K562 (cell line): ENCODE measurements around the gene C1QBP. TPM values are rescaled to one million over a fixed set of nuclear protein-coding genes. Genes with fewer than 3 reads are reported as not detected.

ENCODE experiments used
- ATAC-seq: fragments of 200-7000 bp; cut with Tn5 transposase; 3 replicates; pipeline ENCODE4 v1.9.1; 2020; ENCODE audit warnings: moderate library complexity
- BruUV-seq: library from RNA; stranded (reverse); fragments of 400-500 nt; replicated peaks from 2 replicates; lab custom pipeline; 2021; lab: Mats Ljungman, UMichigan
- CTCF ChIA-PET: fragments of 300-600 bp; formaldehyde crosslinking; extraction: SDS; loops from one replicate; lab custom pipeline; 2021; ENCODE audit warnings: low intra/inter-chr PET ratio; lab: Yijun Ruan, JAX
- POLR2A ChIA-PET: fragments of 300-600, 350-650 bp; sonication (Branson Sonifier 250); formaldehyde crosslinking; extraction: SDS; loops from one replicate; lab custom pipeline; 2021; ENCODE audit warnings: antibody characterized with exemption, inconsistent platforms; lab: Yijun Ruan, JAX
- DNase-seq, 4 experiments: peaks; one replicate each; pipeline versions ENCODE4 v3.0.0 to v3.0.0-alpha.2; 2011 to 2018; ENCODE audit warnings: low spot score in 3 of 4, mixed read lengths in 3 of 4; ENCODE audit errors: extremely low read depth in 1 of 4
- FAIRE-seq: peaks from 2 replicates; lab custom pipeline; 2011; peaks lifted over from hg19 to GRCh38; lab: Jason Lieb, UNC
- H2AFZ ChIP-seq: 2 replicates; pipeline ENCODE4 v1.6.0; 2011; ENCODE audit warnings: low read depth, low read length, control low read depth, inconsistent platforms
- H3K27ac ChIP-seq: fragments of 200-600 bp; 3 replicates; pipeline ENCODE4 v1.8.0; 2011; ENCODE audit warnings: low read depth, mild to moderate bottlenecking, control low read depth, inconsistent platforms, low read length, moderate library complexity, mixed read lengths; ENCODE audit errors: extremely low read depth
- H3K27me3 ChIP-seq, 2 experiments: fragments of 300-600 bp in 1 of 2; 2 replicates in 1 of 2; 3 replicates in 1 of 2; pipeline versions ENCODE4 v1.6.0 to v1.8.0; 2011; ENCODE audit warnings: inconsistent platforms in 2 of 2, low read length in 2 of 2, mild to moderate bottlenecking in 1 of 2, mixed read lengths in 1 of 2, moderate library complexity in 1 of 2; ENCODE audit not compliant: control insufficient read depth in 2 of 2, insufficient read depth in 2 of 2
- H3K36me3 ChIP-seq: fragments of 300-600 bp; 3 replicates; pipeline ENCODE4 v1.8.0; 2011; ENCODE audit warnings: mild to moderate bottlenecking, low read length, inconsistent platforms; ENCODE audit not compliant: control insufficient read depth, insufficient read depth
- H3K4me1 ChIP-seq, 2 experiments: fragments of 200-600 bp in 1 of 2; replicated peaks in 1 of 2; 2 replicates in 1 of 2; 3 replicates in 1 of 2; pipeline versions ENCODE4 v1.5.1 to v1.8.0; 2011; ENCODE audit warnings: inconsistent platforms in 2 of 2, low read length in 2 of 2, mild to moderate bottlenecking in 1 of 2, mixed read lengths in 1 of 2, moderate library complexity in 1 of 2; ENCODE audit not compliant: control insufficient read depth in 2 of 2, insufficient read depth in 2 of 2
- H3K4me2 ChIP-seq: 2 replicates; pipeline ENCODE4 v1.6.1; 2011; ENCODE audit warnings: low read length, control low read depth, inconsistent platforms, mixed read lengths; ENCODE audit not compliant: insufficient read depth
- H3K4me3 ChIP-seq: fragments of 200-600 bp; sonication (generic), shearing (Covaris generic); 2 replicates; pipeline ENCODE4 v1.5.1; 2016; ENCODE audit warnings: control low read depth, inconsistent platforms
- H3K79me2 ChIP-seq: fragments of 200-600 bp; 3 replicates; pipeline ENCODE4 v1.8.0; 2011; ENCODE audit warnings: low read length, inconsistent platforms; ENCODE audit not compliant: control insufficient read depth, insufficient read depth
- H3K9ac ChIP-seq, 2 experiments: 2 replicates each; pipeline versions ENCODE4 v1.6.0 to v1.6.1; 2011; ENCODE audit warnings: low read depth in 2 of 2, low read length in 2 of 2, control low read depth in 1 of 2, inconsistent platforms in 1 of 2, mild to moderate bottlenecking in 1 of 2, mixed read lengths in 1 of 2; ENCODE audit not compliant: insufficient read depth in 1 of 2
- H3K9me1 ChIP-seq: one replicate; pipeline ENCODE4 v1.6.0; 2011; ENCODE audit warnings: inconsistent platforms, mild to moderate bottlenecking, low read length, moderate library complexity; ENCODE audit not compliant: control insufficient read depth, insufficient read depth
- H3K9me3 ChIP-seq: replicated peaks from 2 replicates; pipeline ENCODE4 v1.5.1; 2011; ENCODE audit warnings: low read depth, low read length, inconsistent platforms; ENCODE audit not compliant: control insufficient read depth, insufficient read depth
- H4K20me1 ChIP-seq: replicated peaks from 2 replicates; pipeline ENCODE4 v1.6.1; 2011; ENCODE audit warnings: low read length, inconsistent platforms, mixed read lengths; ENCODE audit not compliant: control insufficient read depth, insufficient read depth
- CHD1 ChIP-seq: fragments of 200-600 bp; sonication (generic); IDR thresholded peaks from one replicate; pipeline ENCODE4 v1.6.1; 2012; ENCODE audit warnings: mild to moderate bottlenecking, moderate library complexity, low read length, inconsistent platforms
- EP400 ChIP-seq: fragments of 450-650 bp; IDR thresholded peaks from 2 replicates; pipeline ENCODE4 v1.6.1; 2017; ENCODE audit warnings: antibody characterized with exemption, mild to moderate bottlenecking, moderate library complexity
- FOSL1 ChIP-seq: fragments of 200-800 bp; sonication (Bioruptor generic); conservative IDR thresholded peaks from 2 replicates; pipeline ENCODE4 v1.6.1; 2016; ENCODE audit warnings: missing genetic modification characterization, missing compliant biosample characterization
- IFI16 ChIP-seq: fragments of 250-450 bp; sonication (Bioruptor Pico); IDR thresholded peaks from 2 replicates; pipeline ENCODE4 v2.1.2; 2022; ENCODE audit warnings: mild to moderate bottlenecking, inconsistent platforms
- PHB2 ChIP-seq: fragments of 450-650 bp; IDR thresholded peaks from 2 replicates; pipeline ENCODE4 v1.6.1; 2017; ENCODE audit warnings: low read depth
- SMC3 ChIP-seq: conservative IDR thresholded peaks from 2 replicates; pipeline ENCODE4 v1.6.1; 2011; ENCODE audit warnings: low read depth, low read length, improper control_type of control experiment; ENCODE audit not compliant: insufficient read depth
- ZBTB12 ChIP-seq: fragments of 250-450 bp; sonication (Bioruptor Pico); IDR thresholded peaks from 2 replicates; pipeline ENCODE4 v1.4.0; 2020
- ZNF277 ChIP-seq: fragments of 250-450 bp; sonication (Bioruptor Pico); IDR thresholded peaks from 2 replicates; pipeline ENCODE4 v1.8.0; 2022; ENCODE audit warnings: inconsistent platforms, mild to moderate bottlenecking, moderate library complexity, borderline replicate concordance
- WGBS: fragments of 100-300 bp; shearing (Covaris generic); methylation state at CpG from one replicate; pipeline ENCODE4 v1.1.6; 2016; ENCODE audit warnings: low coverage, mixed read lengths; ENCODE audit not compliant: insufficient coverage; ENCODE audit errors: missing lambda C conversion rate; 5-methylcytosine and 5-hydroxymethylcytosine counted together
- in situ Hi-C: fragments of 300-500 bp; cut with MboI; formaldehyde crosslinking; loops from 4 replicates; pipeline ENCODE4 v1.15.0; 2018; ENCODE audit warnings: inconsistent platforms, mixed read lengths
- intact Hi-C: fragments of 100-400 bp; cut with micrococcal nuclease; formaldehyde crosslinking; loops from 2 replicates; pipeline ENCODE4 v1.14.2; 2022
- polyA plus RNA-seq, 8 experiments: library from polyadenylated mRNA; depleted of rRNA in 4 of 8; stranded (reverse) in 5 of 8; unstranded in 3 of 8; fragments of >200 nt; fragmentation: Nextera tagmentation in 2 of 8; fragmentation: Illumina TruSeq in 1 of 8; extraction: Ambion mirVana in 2 of 8; extraction: Trizol in 1 of 8; gene quantifications; 2 replicates each; pipeline versions ENCODE4 v1.2.1 to v1.2.3, GENCODE V29; 2011 to 2014; ENCODE audit warnings: inconsistent platforms in 1 of 8, missing spikeins in 1 of 8
- total RNA-seq, 7 experiments: library from RNA; depleted of rRNA in 6 of 7; stranded (reverse); fragments of >200 nt in 6 of 7; fragmentation: Illumina TruSeq in 2 of 7; extraction: Trizol in 2 of 7; gene quantifications; 2 replicates each; pipeline versions ENCODE4 v1.2.1 to v1.2.3, GENCODE V29; 2011 to 2021; ENCODE audit warnings: low replicate concordance in 1 of 7
- TF ChIP-seq, protein P1 (sequence below): fragments of 250-450 bp; sonication (Bioruptor Pico); IDR thresholded peaks from 2 replicates; pipeline ENCODE4 v1.5.0; 2020; ENCODE audit warnings: mild to moderate bottlenecking
- TF ChIP-seq, protein P2 (sequence below): sonication (generic); formaldehyde crosslinking; IDR thresholded peaks from 2 replicates; pipeline ENCODE4 v1.5.0; 2020; ENCODE audit warnings: missing genetic modification reagents
- TF ChIP-seq, protein P3 (sequence below): fragments of 450-650 bp; IDR thresholded peaks from one replicate; pipeline ENCODE4 v1.6.1; 2018; ENCODE audit warnings: mild to moderate bottlenecking, moderate library complexity; ENCODE audit not compliant: partially characterized antibody
- TF ChIP-seq, protein P4 (sequence below): fragments of 450-650 bp; formaldehyde crosslinking; IDR thresholded peaks from 2 replicates; pipeline ENCODE4 v1.4.0; 2022; ENCODE audit warnings: missing genetic modification characterization

Gene C1QBP
- total and polyA plus RNA-seq, 9 of the 15 experiments (the other 6 are each of a cell fraction or from before 2014, with no cell fraction given), result 90.7 to 665 (median 414) TPM

DNA sequence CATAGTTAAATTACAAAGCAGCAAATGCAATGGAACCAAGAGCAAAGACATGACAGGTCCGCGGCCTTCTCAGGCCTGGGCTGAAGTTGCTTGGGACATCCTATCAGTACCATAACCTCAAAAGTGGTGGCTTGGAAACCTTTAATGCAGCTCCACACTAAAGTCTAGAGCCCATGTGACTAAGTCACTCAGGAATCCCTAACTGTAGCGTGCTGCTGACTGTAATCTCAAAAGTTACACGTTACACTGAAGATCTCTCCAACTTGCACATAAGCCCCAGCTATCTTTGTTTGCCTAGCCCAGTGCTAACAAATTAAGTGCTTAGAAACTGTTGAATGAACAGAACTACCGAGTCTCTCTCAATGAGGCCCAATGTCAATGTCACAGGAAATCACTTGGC lies 47.3 kb downstream of the C1QBP start:
- H3K9me3 ChIP-seq, result no peaks in the 10 kb centered on the region
- peaks cover 81% of the 10 kb centered on the region for H3K36me3 ChIP-seq
- no TSS peak for BruUV-seq
- H3K27me3 ChIP-seq, result no peaks in the 10 kb centered on the region
- 75% methylated on average over 5 of the region's 5 CpGs for WGBS
- no peaks in the 10 kb centered on the region for H3K79me2 ChIP-seq
- H3K27ac ChIP-seq, result no peak overlapping the region; the same call in 2 of the 3 replicates
- no peak for DNase-seq
- no peak for FAIRE-seq
- H3K9ac ChIP-seq, result no peak overlapping the region
- ATAC-seq, result no peak
- POLR2A ChIA-PET, result interaction anchor here (0.6 to 2.4 kb wide), 5 partner anchors 11 to 28 kb away, joined by 3 to 14 read pairs (median 5); partner anchors contain the start of gene NUP88
- in situ Hi-C loops (no loop called here), intact Hi-C loops (no loop called here)
- CTCF ChIA-PET, result no interaction called here
- H3K4me2 ChIP-seq, result no peak overlapping the region
- no peak overlapping the region for H3K4me3 ChIP-seq
- H3K4me1 ChIP-seq, result no peaks in the 10 kb centered on the region
- H2AFZ ChIP-seq, result no peak overlapping the region
- H3K9me1 ChIP-seq, result no peaks in the 10 kb centered on the region
- no peaks in the 10 kb centered on the region for H4K20me1 ChIP-seq
- TF ChIP-seq CHD1, result no peak
- no peak for TF ChIP-seq PHB2
- TF ChIP-seq, protein P1, sequence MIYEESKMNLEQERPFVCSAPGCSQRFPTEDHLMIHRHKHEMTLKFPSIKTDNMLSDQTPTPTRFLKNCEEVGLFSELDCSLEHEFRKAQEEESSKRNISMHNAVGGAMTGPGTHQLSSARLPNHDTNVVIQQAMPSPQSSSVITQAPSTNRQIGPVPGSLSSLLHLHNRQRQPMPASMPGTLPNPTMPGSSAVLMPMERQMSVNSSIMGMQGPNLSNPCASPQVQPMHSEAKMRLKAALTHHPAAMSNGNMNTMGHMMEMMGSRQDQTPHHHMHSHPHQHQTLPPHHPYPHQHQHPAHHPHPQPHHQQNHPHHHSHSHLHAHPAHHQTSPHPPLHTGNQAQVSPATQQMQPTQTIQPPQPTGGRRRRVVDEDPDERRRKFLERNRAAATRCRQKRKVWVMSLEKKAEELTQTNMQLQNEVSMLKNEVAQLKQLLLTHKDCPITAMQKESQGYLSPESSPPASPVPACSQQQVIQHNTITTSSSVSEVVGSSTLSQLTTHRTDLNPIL, result no peak
- TF ChIP-seq FOSL1 (tag), result no peak
- TF ChIP-seq ZBTB12 (CRISPR knock-in tag), result no peak
- no peak for TF ChIP-seq EP400
- TF ChIP-seq, protein P2, sequence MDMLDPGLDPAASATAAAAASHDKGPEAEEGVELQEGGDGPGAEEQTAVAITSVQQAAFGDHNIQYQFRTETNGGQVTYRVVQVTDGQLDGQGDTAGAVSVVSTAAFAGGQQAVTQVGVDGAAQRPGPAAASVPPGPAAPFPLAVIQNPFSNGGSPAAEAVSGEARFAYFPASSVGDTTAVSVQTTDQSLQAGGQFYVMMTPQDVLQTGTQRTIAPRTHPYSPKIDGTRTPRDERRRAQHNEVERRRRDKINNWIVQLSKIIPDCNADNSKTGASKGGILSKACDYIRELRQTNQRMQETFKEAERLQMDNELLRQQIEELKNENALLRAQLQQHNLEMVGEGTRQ (CRISPR knock-in tag), result no peak
- TF ChIP-seq, protein P3, sequence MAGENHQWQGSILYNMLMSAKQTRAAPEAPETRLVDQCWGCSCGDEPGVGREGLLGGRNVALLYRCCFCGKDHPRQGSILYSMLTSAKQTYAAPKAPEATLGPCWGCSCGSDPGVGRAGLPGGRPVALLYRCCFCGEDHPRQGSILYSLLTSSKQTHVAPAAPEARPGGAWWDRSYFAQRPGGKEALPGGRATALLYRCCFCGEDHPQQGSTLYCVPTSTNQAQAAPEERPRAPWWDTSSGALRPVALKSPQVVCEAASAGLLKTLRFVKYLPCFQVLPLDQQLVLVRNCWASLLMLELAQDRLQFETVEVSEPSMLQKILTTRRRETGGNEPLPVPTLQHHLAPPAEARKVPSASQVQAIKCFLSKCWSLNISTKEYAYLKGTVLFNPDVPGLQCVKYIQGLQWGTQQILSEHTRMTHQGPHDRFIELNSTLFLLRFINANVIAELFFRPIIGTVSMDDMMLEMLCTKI, result no peak
- TF ChIP-seq, protein P4, sequence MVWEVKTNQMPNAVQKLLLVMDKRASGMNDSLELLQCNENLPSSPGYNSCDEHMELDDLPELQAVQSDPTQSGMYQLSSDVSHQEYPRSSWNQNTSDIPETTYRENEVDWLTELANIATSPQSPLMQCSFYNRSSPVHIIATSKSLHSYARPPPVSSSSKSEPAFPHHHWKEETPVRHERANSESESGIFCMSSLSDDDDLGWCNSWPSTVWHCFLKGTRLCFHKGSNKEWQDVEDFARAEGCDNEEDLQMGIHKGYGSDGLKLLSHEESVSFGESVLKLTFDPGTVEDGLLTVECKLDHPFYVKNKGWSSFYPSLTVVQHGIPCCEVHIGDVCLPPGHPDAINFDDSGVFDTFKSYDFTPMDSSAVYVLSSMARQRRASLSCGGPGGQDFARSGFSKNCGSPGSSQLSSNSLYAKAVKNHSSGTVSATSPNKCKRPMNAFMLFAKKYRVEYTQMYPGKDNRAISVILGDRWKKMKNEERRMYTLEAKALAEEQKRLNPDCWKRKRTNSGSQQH, result no peak
- TF ChIP-seq IFI16 (CRISPR knock-in tag), result no peak
- TF ChIP-seq ZNF277 (CRISPR knock-in tag), result no peak
- TF ChIP-seq SMC3, result no peak
